IMR-90 (cell line): ENCODE measurements around the gene PRPF8. TPM values are rescaled to one million over a fixed set of nuclear protein-coding genes. Genes with fewer than 3 reads are reported as not detected.

Experiments used
- ATAC-seq: fragments of 200-7000 bp; cut with Tn5 transposase; 2 replicates; pipeline ENCODE4 v1.9.1; 2020; ENCODE audit warnings: low read depth, mild to moderate bottlenecking, moderate library complexity
- BruUV-seq: library from RNA; stranded (reverse); fragments of 400-500 nt; replicated peaks from 2 replicates; lab custom pipeline; 2021; lab: Mats Ljungman, UMichigan
- CTCF ChIA-PET: fragments of 300-600 bp; formaldehyde crosslinking; extraction: SDS; loops from one replicate; lab custom pipeline; 2021; ENCODE audit warnings: antibody characterized with exemption; lab: Yijun Ruan, JAX
- POLR2A ChIA-PET: fragments of 300-600 bp; sonication (Branson Sonifier 250); formaldehyde crosslinking; loops from one replicate; lab custom pipeline; 2022; ENCODE audit warnings: antibody characterized with exemption; ENCODE audit not compliant: unreplicated experiment; lab: Charles Lee
- DNase-seq: peaks from one replicate; pipeline ENCODE4 v3.0.0; 2013
- H2AFZ ChIP-seq: replicated peaks from 2 replicates; pipeline ENCODE3; 2013; ENCODE audit warnings: low read length, mild to moderate bottlenecking; ENCODE audit not compliant: poor library complexity
- H2AK5ac ChIP-seq: 2 replicates; pipeline ENCODE4 v1.6.1; 2013; ENCODE audit warnings: low read depth, low read length, inconsistent platforms
- H2AK9ac ChIP-seq: replicated peaks from 2 replicates; pipeline ENCODE3; 2013; ENCODE audit warnings: mild to moderate bottlenecking, low read depth, low read length, moderate library complexity; ENCODE audit not compliant: poor library complexity
- H2BK120ac ChIP-seq: 2 replicates; pipeline ENCODE4 v1.6.1; 2013; ENCODE audit warnings: low read depth, low read length, inconsistent platforms
- H2BK15ac ChIP-seq: 3 replicates; pipeline ENCODE4 v1.6.1; 2013; ENCODE audit warnings: low read depth, low read length, inconsistent platforms
- H2BK20ac ChIP-seq: 2 replicates; pipeline ENCODE4 v1.6.1; 2013; ENCODE audit warnings: low read depth, mild to moderate bottlenecking, inconsistent platforms, low read length, moderate library complexity
- H2BK5ac ChIP-seq: 2 replicates; pipeline ENCODE4 v1.6.1; 2013; ENCODE audit warnings: mild to moderate bottlenecking, low read depth, low read length, inconsistent platforms; ENCODE audit not compliant: poor library complexity, severe bottlenecking
- H3K14ac ChIP-seq: replicated peaks from 2 replicates; pipeline ENCODE4 v1.6.1; 2013; ENCODE audit warnings: low read depth, low read length, inconsistent platforms
- H3K18ac ChIP-seq: 2 replicates; pipeline ENCODE4 v1.6.1; 2013; ENCODE audit warnings: low read depth, low read length, control low read depth
- H3K23ac ChIP-seq: 2 replicates; pipeline ENCODE4 v1.6.1; 2013; ENCODE audit warnings: low read depth, low read length, inconsistent platforms
- H3K27ac ChIP-seq: 2 replicates; pipeline ENCODE4 v1.5.1; 2013; ENCODE audit warnings: mild to moderate bottlenecking, control low read depth, low read length; ENCODE audit not compliant: insufficient read depth
- H3K27me3 ChIP-seq: 2 replicates; pipeline ENCODE4 v1.6.1; 2013; ENCODE audit warnings: low read length; ENCODE audit not compliant: control insufficient read depth, insufficient read depth
- H3K36me3 ChIP-seq: 2 replicates; pipeline ENCODE4 v1.6.1; 2013; ENCODE audit warnings: low read length, mixed read lengths; ENCODE audit not compliant: control insufficient read depth, insufficient read depth
- H3K4ac ChIP-seq: 2 replicates; pipeline ENCODE4 v1.6.1; 2013; ENCODE audit warnings: low read depth, low read length, inconsistent platforms
- H3K4me1 ChIP-seq: 2 replicates; pipeline ENCODE4 v1.6.1; 2013; ENCODE audit warnings: low read length, mixed read lengths; ENCODE audit not compliant: control insufficient read depth, insufficient read depth
- H3K4me2 ChIP-seq: 2 replicates; pipeline ENCODE4 v1.6.1; 2013; ENCODE audit warnings: low read depth, mild to moderate bottlenecking, control low read depth, low read length, moderate library complexity
- H3K4me3 ChIP-seq: 2 replicates; pipeline ENCODE4 v1.5.1; 2013; ENCODE audit warnings: low read depth, mild to moderate bottlenecking, control low read depth, low read length, moderate library complexity; ENCODE audit not compliant: insufficient read depth
- H3K56ac ChIP-seq: 2 replicates; pipeline ENCODE4 v1.6.1; 2013; ENCODE audit warnings: low read length, inconsistent platforms; ENCODE audit not compliant: insufficient read depth; ENCODE audit errors: extremely low read depth
- H3K79me1 ChIP-seq, 2 experiments: 2 replicates each; pipeline ENCODE4 v1.6.1; 2013; ENCODE audit warnings: low read length in 2 of 2, inconsistent platforms in 1 of 2, low read depth in 1 of 2
- H3K9ac ChIP-seq: 2 replicates; pipeline ENCODE4 v1.6.1; 2013; ENCODE audit warnings: low read depth, low read length, control low read depth
- H3K9me1 ChIP-seq: 2 replicates; pipeline ENCODE4 v1.6.1; 2013; ENCODE audit warnings: low read length, inconsistent platforms; ENCODE audit not compliant: insufficient read depth
- H3K9me3 ChIP-seq: 2 replicates; pipeline ENCODE4 v1.6.1; 2013; ENCODE audit warnings: low read length; ENCODE audit not compliant: control insufficient read depth, insufficient read depth
- H4K20me1 ChIP-seq: 2 replicates; pipeline ENCODE4 v1.6.1; 2013; ENCODE audit warnings: low read length, inconsistent platforms; ENCODE audit not compliant: insufficient read depth
- H4K5ac ChIP-seq: 2 replicates; pipeline ENCODE4 v1.6.1; 2013; ENCODE audit warnings: mild to moderate bottlenecking, low read depth, low read length, control low read depth
- H4K8ac ChIP-seq, 2 experiments: 2 replicates each; pipeline ENCODE4 v1.6.1; 2013; ENCODE audit warnings: low read depth in 2 of 2, low read length in 2 of 2, control low read depth in 1 of 2, inconsistent platforms in 1 of 2
- H4K91ac ChIP-seq: 2 replicates; pipeline ENCODE4 v1.6.1; 2013; ENCODE audit warnings: low read depth, low read length, inconsistent platforms; ENCODE audit not compliant: insufficient read depth
- FOS ChIP-seq: fragments of 150-350 bp; IDR thresholded peaks from 2 replicates; pipeline ENCODE4 v1.6.1; 2016; ENCODE audit warnings: low read depth, low read length
- USF2 ChIP-seq: fragments of 150-350 bp; IDR thresholded peaks from 2 replicates; pipeline ENCODE4 v1.6.1; 2017; ENCODE audit warnings: mild to moderate bottlenecking, antibody characterized with exemption, low read length, low read depth
- WGBS, 2 experiments: methylation state at CpG; one replicate each; pipeline versions ENCODE4 v1.1.5 to v1.1.7; 2013; ENCODE audit warnings: missing lambda C conversion rate in 2 of 2; ENCODE audit not compliant: insufficient read length in 1 of 2; ENCODE audit errors: extremely low coverage in 2 of 2; 5-methylcytosine and 5-hydroxymethylcytosine counted together
- dilution Hi-C: fragments of 300-500 bp; cut with HindIII; formaldehyde crosslinking; loops from one replicate; pipeline ENCODE4 v1.14.3; 2018; ENCODE audit warnings: low sequenced_read_pairs; ENCODE audit not compliant: unreplicated experiment
- in situ Hi-C: fragments of 300-500 bp; cut with MboI; formaldehyde crosslinking; loops from 3 replicates; pipeline ENCODE4 v1.14.3; 2019; ENCODE audit warnings: low sequenced_read_pairs, inconsistent platforms, mixed read lengths
- intact Hi-C: fragments of 100-400 bp; cut with micrococcal nuclease; formaldehyde crosslinking; loops from 2 replicates; pipeline ENCODE4 v1.10.0; 2022
- polyA plus RNA-seq, 3 experiments: library from polyadenylated mRNA; depleted of rRNA; stranded (reverse); fragments of >200 nt; gene quantifications; 2 replicates each; pipeline ENCODE4 v1.2.3, GENCODE V29; 2012; ENCODE audit warnings: low replicate concordance in 1 of 3
- total RNA-seq: library from RNA; depleted of rRNA; stranded (reverse); fragments of >200 nt; gene quantifications from 2 replicates; pipeline ENCODE4 v1.2.3, GENCODE V29; 2012

The PRPF8 gene
- total and polyA plus RNA-seq, 2 of the 4 experiments (the other 2 are of a cell fraction), result 141 to 160 TPM

GRCh38 chr17:1730326-1731193, 45.9 kb upstream of the PRPF8 start:
- Histone ChIP-seq H3K9me3 (no peaks in the 10 kb centered on the region), H3K4ac (no peak overlapping the region), H2AK9ac (peak overlapping the region; percentile 42), H2BK20ac (no peak overlapping the region), H4K5ac (no peak overlapping the region), H3K79me1 (peaks cover 6 to 19% of the 10 kb centered on the region in 2 experiments), H3K14ac (no peak overlapping the region), H4K20me1 (no peaks in the 10 kb centered on the region), H3K36me3 (peaks cover 34% of the 10 kb centered on the region; the same call in 1 of the 2 replicates), H3K27me3 (no peaks in the 10 kb centered on the region), H2BK5ac (no peak overlapping the region), H2AK5ac (no peak overlapping the region; the same call in 1 of the 2 replicates), H4K8ac (no peak overlapping the region), H3K23ac (no peak overlapping the region), H3K56ac (no peak overlapping the region), H3K18ac (no peak overlapping the region), H3K9me1 (peaks cover 1% of the 10 kb centered on the region; the same call in 1 of the 2 replicates), H2AFZ (no peak overlapping the region), H3K4me2 (no peak overlapping the region), H3K4me3 (no peak overlapping the region), H3K9ac (no peak overlapping the region), H3K4me1 (no peaks in the 10 kb centered on the region; the same call in 1 of the 2 replicates), H2BK120ac (no peak overlapping the region), H2BK15ac (no peak overlapping the region), H4K91ac (no peak overlapping the region), H3K27ac (no peak overlapping the region)
- ChIA-PET CTCF (no interaction called here), POLR2A (no interaction called here)
- ATAC-seq (no peak; the same call in 1 of the 2 replicates), DNase-seq (peak; percentile 50)
- in situ Hi-C loops (no loop called here), dilution Hi-C loops (no loop called here), intact Hi-C loops (no loop called here)
- BruUV-seq, result no TSS peak
- peak; percentile 57; the same call in 1 of the 2 replicates for TF ChIP-seq USF2
- TF ChIP-seq FOS, result no peak
- WGBS, 2 experiments, result 93% methylated on average over 14 of the region's 40 CpGs; no CpG with 5 or more reads in 1 of the 2 experiments
